Astrocyte (in vitro differentiated cells and primary cell): Measurements from ENCODE around the gene CCDC190. TPM values are rescaled to one million over a fixed set of nuclear protein-coding genes. Genes with fewer than 3 reads are reported as not detected.
A peak's percentile ranks its signal among the peaks of the same experiment; 100 is the strongest.

Experiments used
- DNase-seq: peaks from one replicate; pipeline ENCODE4 v3.0.0-alpha.2; 2010; ENCODE audit warnings: low read depth
- FAIRE-seq: peaks from 2 replicates; lab custom pipeline; 2011; peaks lifted over from hg19 to GRCh38; lab: Jason Lieb, UNC
- H2AFZ ChIP-seq: 2 replicates; pipeline ENCODE4 v1.6.0; 2012; ENCODE audit warnings: low read depth, low read length, inconsistent platforms
- H3K27ac ChIP-seq: 2 replicates; pipeline ENCODE4 v1.5.1; 2011; ENCODE audit warnings: low read depth, low read length, inconsistent platforms
- H3K27me3 ChIP-seq: 2 replicates; pipeline ENCODE4 v1.6.0; 2011; ENCODE audit warnings: low read length, inconsistent platforms; ENCODE audit not compliant: insufficient read depth
- H3K36me3 ChIP-seq: 2 replicates; pipeline ENCODE4 v1.5.1; 2011; ENCODE audit warnings: low read length, inconsistent platforms; ENCODE audit not compliant: insufficient read depth
- H3K4me1 ChIP-seq: 2 replicates; pipeline ENCODE4 v1.5.1; 2011; ENCODE audit warnings: low read length, inconsistent platforms; ENCODE audit not compliant: insufficient read depth
- H3K4me2 ChIP-seq: 2 replicates; pipeline ENCODE4 v1.6.0; 2012; ENCODE audit warnings: low read length, inconsistent platforms
- H3K4me3 ChIP-seq: 2 replicates; pipeline ENCODE4 v1.5.1; 2011; ENCODE audit warnings: low read depth, mild to moderate bottlenecking, low read length, inconsistent platforms; ENCODE audit not compliant: insufficient read depth
- H3K79me2 ChIP-seq: 2 replicates; pipeline ENCODE4 v1.6.0; 2012; ENCODE audit warnings: mild to moderate bottlenecking, low read length, inconsistent platforms; ENCODE audit not compliant: insufficient read depth
- H3K9ac ChIP-seq: 2 replicates; pipeline ENCODE4 v1.6.0; 2012; ENCODE audit warnings: mild to moderate bottlenecking, low read length, inconsistent platforms
- H3K9me3 ChIP-seq: 2 replicates; pipeline ENCODE4 v1.5.1; 2012; ENCODE audit warnings: low read depth, mild to moderate bottlenecking, low read length, inconsistent platforms; ENCODE audit not compliant: insufficient read depth
- H4K20me1 ChIP-seq: 2 replicates; pipeline ENCODE4 v1.6.0; 2012; ENCODE audit warnings: low read length, inconsistent platforms; ENCODE audit not compliant: insufficient read depth
- H3K27ac Mint-ChIP-seq: one replicate; pipeline ENCODE4 v1.8.0; 2021; ENCODE audit warnings: mild to moderate bottlenecking, mixed read lengths; ENCODE audit not compliant: unreplicated experiment
- H3K27me3 Mint-ChIP-seq: one replicate; pipeline ENCODE4 v1.8.0; 2021; ENCODE audit warnings: low read depth, mixed read lengths; ENCODE audit not compliant: unreplicated experiment
- H3K36me3 Mint-ChIP-seq: one replicate; pipeline ENCODE4 v1.8.0; 2021; ENCODE audit warnings: low read depth, mixed read lengths; ENCODE audit not compliant: unreplicated experiment
- H3K4me1 Mint-ChIP-seq: one replicate; pipeline ENCODE4 v1.8.0; 2021; ENCODE audit warnings: low read depth, mixed read lengths; ENCODE audit not compliant: unreplicated experiment
- H3K4me3 Mint-ChIP-seq: one replicate; pipeline ENCODE4 v1.8.0; 2021; ENCODE audit warnings: mild to moderate bottlenecking, moderate library complexity, mixed read lengths; ENCODE audit not compliant: unreplicated experiment
- H3K9me3 Mint-ChIP-seq: one replicate; pipeline ENCODE4 v1.8.0; 2021; ENCODE audit warnings: mild to moderate bottlenecking, mixed read lengths; ENCODE audit not compliant: unreplicated experiment
- CTCF ChIP-seq: IDR thresholded peaks from 2 replicates; pipeline ENCODE4 v1.5.1; 2011; ENCODE audit warnings: low read depth, mild to moderate bottlenecking, inconsistent platforms, low read length, moderate library complexity; ENCODE audit not compliant: insufficient read depth
- EZH2 ChIP-seq: IDR thresholded peaks from 2 replicates; pipeline ENCODE4 v1.6.1; 2012; ENCODE audit warnings: mild to moderate bottlenecking, low read length, inconsistent platforms; ENCODE audit not compliant: insufficient read depth
- total RNA-seq: library from RNA; stranded (reverse); gene quantifications from 2 replicates; pipeline ENCODE4 v1.2.1, GENCODE V29; 2021

CCDC190 gene
- total RNA-seq, 1 donor from 2014 or later, result not detected

- no peak overlapping the region for H3K27ac Mint-ChIP-seq
- H3K9me3 Mint-ChIP-seq, result no peaks in the 10 kb centered on the region
- no peaks in the 10 kb centered on the region for H3K27me3 Mint-ChIP-seq
- no peak overlapping the region for H2AFZ ChIP-seq
- H4K20me1 ChIP-seq, result no peaks in the 10 kb centered on the region
- no peaks in the 10 kb centered on the region for H3K27me3 ChIP-seq
- peaks cover 3% of the 10 kb centered on the region for H3K4me1 Mint-ChIP-seq
- no peaks in the 10 kb centered on the region for H3K36me3 Mint-ChIP-seq
- DNase-seq, result peak; percentile 63
- H3K79me2 ChIP-seq, result no peaks in the 10 kb centered on the region
- H3K36me3 ChIP-seq, result no peaks in the 10 kb centered on the region
- H3K9ac ChIP-seq, result peak overlapping the region; percentile 34
- H3K27ac ChIP-seq, result no peak overlapping the region
- H3K4me1 ChIP-seq, result peaks cover 16% of the 10 kb centered on the region
- no peak overlapping the region for H3K4me3 ChIP-seq
- FAIRE-seq, result peak; percentile 20
- TF ChIP-seq EZH2, result no peak
- peak; percentile 86 for TF ChIP-seq CTCF
- H3K4me3 Mint-ChIP-seq, result no peak overlapping the region
- no peak overlapping the region for H3K4me2 ChIP-seq
- H3K9me3 ChIP-seq, result no peaks in the 10 kb centered on the region
Measured at GRCh38 chr1:162878000-162878596, 17.1 kb upstream of the CCDC190 start.

- Mint-ChIP-seq H3K36me3 (no peaks in the 10 kb centered on the region), H3K27ac (no peak overlapping the region), H3K27me3 (no peaks in the 10 kb centered on the region), H3K4me3 (no peak overlapping the region), H3K4me1 (peaks cover 3% of the 10 kb centered on the region), H3K9me3 (no peaks in the 10 kb centered on the region)
- H3K4me3 ChIP-seq, result no peak overlapping the region
- no peak for DNase-seq
- no peak for TF ChIP-seq CTCF
- TF ChIP-seq EZH2, result no peak
- H3K79me2 ChIP-seq, result no peaks in the 10 kb centered on the region
- no peak overlapping the region for H3K27ac ChIP-seq
- H3K9ac ChIP-seq, result peak overlapping the region; percentile 34
- no peak for FAIRE-seq
- no peak overlapping the region for H2AFZ ChIP-seq
- no peaks in the 10 kb centered on the region for H3K9me3 ChIP-seq
- no peaks in the 10 kb centered on the region for H4K20me1 ChIP-seq
- no peaks in the 10 kb centered on the region for H3K36me3 ChIP-seq
- H3K4me2 ChIP-seq, result no peak overlapping the region
- H3K4me1 ChIP-seq, result peaks cover 20% of the 10 kb centered on the region
- no peaks in the 10 kb centered on the region for H3K27me3 ChIP-seq
Measured at GRCh38 chr1:162877412-162877811, 16.4 kb upstream of the CCDC190 start.

- no peak overlapping the region for H3K27ac Mint-ChIP-seq
- Histone ChIP-seq H3K27me3 (no peaks in the 10 kb centered on the region), H4K20me1 (no peaks in the 10 kb centered on the region), H3K4me2 (no peak overlapping the region), H3K79me2 (no peaks in the 10 kb centered on the region), H3K36me3 (no peaks in the 10 kb centered on the region), H2AFZ (no peak overlapping the region), H3K9ac (no peak overlapping the region), H3K4me3 (no peak overlapping the region), H3K4me1 (peaks cover 20% of the 10 kb centered on the region), H3K27ac (no peak overlapping the region), H3K9me3 (no peaks in the 10 kb centered on the region)
- FAIRE-seq, result no peak
- TF ChIP-seq CTCF, result no peak
- TF ChIP-seq EZH2, result no peak
- DNase-seq, result no peak
- H3K4me1 Mint-ChIP-seq, result peaks cover 3% of the 10 kb centered on the region
- H3K27me3 Mint-ChIP-seq, result no peaks in the 10 kb centered on the region
- H3K36me3 Mint-ChIP-seq, result no peaks in the 10 kb centered on the region
- no peak overlapping the region for H3K4me3 Mint-ChIP-seq
- H3K9me3 Mint-ChIP-seq, result no peaks in the 10 kb centered on the region
Measured at GRCh38 chr1:162876751-162877150, 15.8 kb upstream of the CCDC190 start.
